ENCODE results near the gene MGA. TPM values are rescaled to one million over a fixed set of nuclear protein-coding genes. Genes with fewer than 3 reads are reported as not detected.

The MGA gene
- total and polyA plus RNA-seq, 2 of the 8 experiments (the other 6 are each of a cell fraction or from before 2014, with no cell fraction given): 7.6 to 53.2 TPM

DNA sequence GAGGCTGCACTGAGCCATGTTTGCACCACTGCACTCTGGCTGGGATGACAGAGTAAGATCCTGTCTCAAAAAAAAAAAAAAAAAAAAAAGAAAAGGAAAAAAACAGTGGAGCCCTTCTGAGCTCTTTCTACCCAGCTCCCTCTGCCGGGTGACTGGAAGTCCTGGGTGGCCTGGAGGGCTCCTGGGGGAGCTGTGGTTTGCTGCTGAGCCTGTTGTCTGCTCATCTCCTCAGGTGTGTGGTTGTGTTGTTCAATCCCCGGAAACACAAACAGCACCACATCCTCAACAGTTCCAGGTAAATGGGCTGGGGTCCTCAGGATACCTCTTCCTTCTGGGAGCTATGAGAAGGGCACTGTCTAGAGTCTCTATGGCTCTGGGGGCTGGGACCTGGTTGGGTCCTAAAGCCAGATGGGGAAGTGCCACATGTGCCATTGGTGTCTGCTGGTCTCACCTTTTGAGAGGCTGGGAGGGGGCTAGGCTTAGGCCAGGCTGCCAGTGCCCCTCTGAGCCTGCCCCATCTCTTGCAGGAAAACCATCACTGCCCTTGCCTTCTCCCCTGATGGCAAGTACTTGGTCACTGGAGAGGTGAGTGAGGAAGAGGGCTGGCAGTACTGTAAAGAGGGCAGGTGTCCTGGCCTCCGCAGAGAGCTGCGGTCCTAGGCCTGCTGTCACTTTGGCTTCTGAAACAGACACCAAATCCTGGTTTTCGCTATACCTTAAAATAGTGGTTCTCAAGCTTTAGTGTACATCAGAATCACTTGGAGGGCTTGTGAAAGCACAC, 150.6 kb downstream of the MGA start:
- CTCF ChIA-PET (ENCODE audit: partially characterized antibody): interaction anchor here (0.6 to 13.7 kb wide), 43 partner anchors 8 to 1043 kb away, joined by 3 to 283 read pairs (median 5); partner anchors contain the start of gene MAPKBP1
- H3K4me1 ChIP-seq (replicated peaks in 1 of 4; ENCODE audit: control insufficient read depth in 3 of 4, insufficient read depth in 4 of 4, low read length in 3 of 4): peaks cover 0 to 4% (median 2%) of the 10 kb centered on the region in 4 experiments; a peak in 5 of 7 replicates
- WGBS, 2 experiments (ENCODE audit: extremely low coverage in 1 of 2, insufficient coverage in 1 of 2, insufficient read length in 1 of 2, insufficient replicate concordance in 2 of 2, low coverage in 1 of 2, low lambda C conversion rate in 2 of 2, missing lambda C conversion rate in 1 of 2): 89% methylated on average over 5 of the region's 5 CpGs; no CpG with 5 or more reads in 1 of the 2 experiments
- H4K20me1 ChIP-seq (replicated peaks in 1 of 2; ENCODE audit: control insufficient read depth in 1 of 2, insufficient read depth in 2 of 2, low read length in 2 of 2): peaks cover 0 to 1% of the 10 kb centered on the region in 2 experiments
- H3K36me3 ChIP-seq (ENCODE audit: control insufficient read depth in 2 of 4, insufficient read depth in 4 of 4, low read length in 3 of 4): peaks cover 0 to 2% (median 0%) of the 10 kb centered on the region in 4 experiments; a peak in 3 of 8 replicates
- no peak overlapping the region for H3K4me3 ChIP-seq (ENCODE audit: extremely low read depth in 1 of 4, insufficient read depth in 2 of 4, low read depth in 3 of 4, low read length in 4 of 4)
- POLR2A ChIA-PET (ENCODE audit: partially characterized antibody): interaction anchor here (1.0 to 4.2 kb wide), 4 partner anchors 16 to 250 kb away, joined by 3 to 23 read pairs (median 5); partner anchors contain the start of gene MAPKBP1
- H2AFZ ChIP-seq (ENCODE audit: low read length): no peak overlapping the region
- no peak overlapping the region for H4K91ac ChIP-seq (replicated peaks; ENCODE audit: insufficient read length, low read length)
- no peak overlapping the region for H3K14ac ChIP-seq (ENCODE audit: insufficient read length)
- no peaks in the 10 kb centered on the region for H3K27me3 ChIP-seq (replicated peaks in 1 of 4; ENCODE audit: control insufficient read depth in 3 of 4, extremely low read depth in 1 of 4, insufficient read depth in 3 of 4, low read length in 3 of 4)
- H3K4ac ChIP-seq (replicated peaks; ENCODE audit: insufficient read length, low read depth, low read length): no peak overlapping the region
- H3K18ac ChIP-seq (ENCODE audit: extremely low read depth, low read length): no peak overlapping the region
- FAIRE-seq: no peak
- H2BK20ac ChIP-seq (ENCODE audit: low read length): no peak overlapping the region
- H3K56ac ChIP-seq (replicated peaks; ENCODE audit: insufficient read length, low read depth, low read length): no peak overlapping the region
- no peaks in the 10 kb centered on the region for H3K9me3 ChIP-seq (ENCODE audit: insufficient read depth in 2 of 2, low read depth in 1 of 2, low read length in 1 of 2)
- H2BK15ac ChIP-seq (ENCODE audit: low read length): no peak overlapping the region
- H3K23ac ChIP-seq (ENCODE audit: insufficient read length): no peak overlapping the region
- H3K23me2 ChIP-seq (ENCODE audit: low read depth, low read length): no peaks in the 10 kb centered on the region
- H4K8ac ChIP-seq (ENCODE audit: extremely low read depth, insufficient read depth, low read length): no peak overlapping the region
- no peak overlapping the region for H3K27ac ChIP-seq (ENCODE audit: low read depth, low read length)
- H2BK12ac ChIP-seq (ENCODE audit: low read depth, low read length): no peak overlapping the region
- no peak overlapping the region for H2AK5ac ChIP-seq (ENCODE audit: low read depth, low read length)
- no peak overlapping the region for H3K4me2 ChIP-seq (ENCODE audit: insufficient read depth in 1 of 2, low read depth in 2 of 2, low read length in 2 of 2)
- no peak overlapping the region for H4K5ac ChIP-seq (ENCODE audit: insufficient read length, low read depth, low read length)
- H2BK120ac ChIP-seq (replicated peaks; ENCODE audit: low read depth, low read length): no peak overlapping the region
- H3K79me1 ChIP-seq (ENCODE audit: low read depth, low read length): no peaks in the 10 kb centered on the region
- no peak overlapping the region for H2BK5ac ChIP-seq (ENCODE audit: low read depth, low read length)
- H3K79me2 ChIP-seq (ENCODE audit: control insufficient read depth in 1 of 2, insufficient read depth in 2 of 2, low read length in 2 of 2): no peaks in the 10 kb centered on the region
- no peak for DNase-seq (ENCODE audit: low read depth in 1 of 2, low spot score in 2 of 2)
- no peak overlapping the region for H3K9ac ChIP-seq (replicated peaks in 1 of 4; ENCODE audit: extremely low read depth in 1 of 4, low read depth in 3 of 4, low read length in 3 of 4)
- no peak for TF ChIP-seq RAD21 (IDR thresholded peaks at IDR 0.05 in 1 of 2, conservative IDR thresholded peaks at IDR 0.05 in 1 of 2; ENCODE audit: low read depth in 2 of 2, low read length in 2 of 2)
- TF ChIP-seq EP300 (IDR thresholded peaks at IDR 0.05; ENCODE audit: borderline replicate concordance in 1 of 2, low read depth in 2 of 2, low read length in 2 of 2): no peak
- no peak for TF ChIP-seq NRF1 (IDR thresholded peaks at IDR 0.05; ENCODE audit: low read depth, low read length)
- TF ChIP-seq GTF2F1 (IDR thresholded peaks at IDR 0.05; ENCODE audit: borderline replicate concordance, low read depth, low read length): no peak
- TF ChIP-seq, protein P1, sequence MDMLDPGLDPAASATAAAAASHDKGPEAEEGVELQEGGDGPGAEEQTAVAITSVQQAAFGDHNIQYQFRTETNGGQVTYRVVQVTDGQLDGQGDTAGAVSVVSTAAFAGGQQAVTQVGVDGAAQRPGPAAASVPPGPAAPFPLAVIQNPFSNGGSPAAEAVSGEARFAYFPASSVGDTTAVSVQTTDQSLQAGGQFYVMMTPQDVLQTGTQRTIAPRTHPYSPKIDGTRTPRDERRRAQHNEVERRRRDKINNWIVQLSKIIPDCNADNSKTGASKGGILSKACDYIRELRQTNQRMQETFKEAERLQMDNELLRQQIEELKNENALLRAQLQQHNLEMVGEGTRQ (IDR thresholded peaks at IDR 0.05; ENCODE audit: low read length): no peak
- no peak for TF ChIP-seq CEBPB (IDR thresholded peaks at IDR 0.05; ENCODE audit: low read depth, low read length)
- TF ChIP-seq CTBP2 (IDR thresholded peaks at IDR 0.05; ENCODE audit: borderline replicate concordance, insufficient read depth, insufficient read length, low read length): no peak
- TF ChIP-seq SP1 (IDR thresholded peaks at IDR 0.05; ENCODE audit: low read depth, low read length): no peak
- no peak for TF ChIP-seq CHD1 (IDR thresholded peaks at IDR 0.05; ENCODE audit: low read depth, low read length)
- TF ChIP-seq KDM4A (IDR thresholded peaks at IDR 0.05; ENCODE audit: low read depth, low read length, severe bottlenecking): no peak
- TF ChIP-seq CREB1 (IDR thresholded peaks at IDR 0.05): no peak

Data from H1 (cell line).